Stimulated activated naive CD8-positive, alpha-beta T cell treated with anti-CD3 and anti-CD28 coated beads, Interleukin-15, Interleukin-2, amounts not matched to agents 100 ng/mL and 50 ng/mL, for 24 hours (primary cell): ENCODE measurements around the gene SLC22A12.

Experiments used
- H3K27ac Mint-ChIP-seq: one replicate; pipeline ENCODE4 v1.8.0; 2021; ENCODE audit warnings: mild to moderate bottlenecking, mixed read lengths
- H3K27me3 Mint-ChIP-seq: one replicate; pipeline ENCODE4 v1.8.0; 2021; ENCODE audit warnings: mixed read lengths
- H3K36me3 Mint-ChIP-seq: one replicate; pipeline ENCODE4 v1.8.0; 2021; ENCODE audit warnings: low read depth, mixed read lengths
- H3K4me1 Mint-ChIP-seq: one replicate; pipeline ENCODE4 v1.8.0; 2021; ENCODE audit warnings: low read depth, mixed read lengths
- H3K4me3 Mint-ChIP-seq: one replicate; pipeline ENCODE4 v1.8.0; 2021; ENCODE audit warnings: mild to moderate bottlenecking, mixed read lengths
- H3K9me3 Mint-ChIP-seq: one replicate; pipeline ENCODE4 v1.8.0; 2021; ENCODE audit warnings: mixed read lengths

The SLC22A12 gene

DNA sequence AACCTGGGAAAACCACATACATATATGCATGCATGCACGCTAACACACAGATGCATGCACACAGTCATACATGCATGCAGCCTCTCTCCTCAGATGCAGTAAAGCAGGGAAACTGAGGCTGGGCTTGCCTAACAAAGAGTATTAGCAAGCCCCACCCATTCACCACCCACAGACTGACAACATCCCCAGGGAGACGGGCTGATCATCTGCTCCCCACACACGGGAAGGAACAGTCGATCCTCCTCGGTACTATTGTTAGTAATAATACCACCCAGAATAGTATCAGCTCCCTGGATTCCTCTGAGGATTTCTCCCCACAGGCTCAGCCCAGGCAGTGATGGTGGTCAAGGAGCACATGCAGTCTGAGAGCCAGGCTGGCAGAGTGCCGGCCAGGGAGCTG lies 41.2 kb downstream of the SLC22A12 start:
- no peak overlapping the region for H3K27ac Mint-ChIP-seq
- H3K36me3 Mint-ChIP-seq = no peaks in the 10 kb centered on the region
- peaks cover 10% of the 10 kb centered on the region for H3K4me1 Mint-ChIP-seq
- no peak overlapping the region for H3K4me3 Mint-ChIP-seq
- peaks cover 8% of the 10 kb centered on the region for H3K27me3 Mint-ChIP-seq
- no peaks in the 10 kb centered on the region for H3K9me3 Mint-ChIP-seq

DNA sequence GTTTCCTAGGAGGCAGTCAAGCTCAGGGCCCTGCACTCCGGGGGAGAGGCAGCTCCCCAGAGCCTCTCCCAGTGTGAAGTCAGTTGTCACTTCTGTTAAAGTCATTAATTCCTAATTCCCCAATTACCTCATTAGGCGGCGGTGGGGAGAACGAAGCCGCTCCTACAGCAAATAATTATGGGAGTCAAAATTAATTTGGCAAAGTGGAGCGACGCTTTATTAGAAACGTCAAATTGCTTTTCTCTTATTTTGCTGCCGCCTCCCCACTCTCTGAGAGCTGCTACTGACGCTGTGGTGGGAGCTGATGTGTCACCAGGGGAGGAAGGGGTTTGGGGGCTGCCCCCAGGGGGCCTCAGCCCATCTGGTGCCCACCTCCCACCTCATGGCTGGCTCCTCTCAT lies 41.6 kb downstream of the SLC22A12 start:
- Mint-ChIP-seq H3K36me3 (no peaks in the 10 kb centered on the region), H3K4me1 (peaks cover 10% of the 10 kb centered on the region), H3K9me3 (no peaks in the 10 kb centered on the region), H3K27me3 (peaks cover 8% of the 10 kb centered on the region), H3K4me3 (no peak overlapping the region), H3K27ac (no peak overlapping the region)

DNA sequence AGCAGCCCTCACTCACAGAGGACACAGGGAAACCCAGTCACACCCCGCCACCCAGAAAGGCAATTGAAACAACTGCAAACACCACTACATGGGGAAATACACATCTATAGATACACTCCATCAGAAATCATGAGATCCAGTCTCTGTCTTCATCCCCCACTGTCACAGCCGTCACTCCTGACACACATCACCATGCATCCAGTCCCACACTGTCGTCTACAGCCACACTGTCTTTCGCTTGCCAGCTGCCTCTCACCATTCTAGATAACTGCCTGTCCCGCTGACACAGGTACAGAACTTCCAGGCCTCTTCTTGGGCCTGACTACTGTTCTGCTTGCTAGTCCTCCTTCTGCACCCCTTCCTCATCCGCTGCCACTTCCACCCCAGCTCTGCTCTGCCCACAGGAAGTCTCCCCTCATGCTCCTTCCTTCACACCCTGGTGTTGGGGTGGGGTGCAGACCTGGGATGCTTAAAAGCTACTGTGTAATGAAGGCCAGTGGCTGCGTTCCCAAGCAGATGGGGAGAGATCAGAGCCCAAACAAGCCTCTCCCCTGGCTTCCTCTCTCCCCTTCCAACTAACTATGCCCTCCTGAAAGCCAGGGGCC lies 42.6 kb downstream of the SLC22A12 start:
- H3K9me3 Mint-ChIP-seq = no peaks in the 10 kb centered on the region
- H3K4me1 Mint-ChIP-seq = peaks cover 10% of the 10 kb centered on the region
- peaks cover 8% of the 10 kb centered on the region for H3K27me3 Mint-ChIP-seq
- H3K4me3 Mint-ChIP-seq = no peak overlapping the region
- H3K27ac Mint-ChIP-seq = no peak overlapping the region
- no peaks in the 10 kb centered on the region for H3K36me3 Mint-ChIP-seq

DNA sequence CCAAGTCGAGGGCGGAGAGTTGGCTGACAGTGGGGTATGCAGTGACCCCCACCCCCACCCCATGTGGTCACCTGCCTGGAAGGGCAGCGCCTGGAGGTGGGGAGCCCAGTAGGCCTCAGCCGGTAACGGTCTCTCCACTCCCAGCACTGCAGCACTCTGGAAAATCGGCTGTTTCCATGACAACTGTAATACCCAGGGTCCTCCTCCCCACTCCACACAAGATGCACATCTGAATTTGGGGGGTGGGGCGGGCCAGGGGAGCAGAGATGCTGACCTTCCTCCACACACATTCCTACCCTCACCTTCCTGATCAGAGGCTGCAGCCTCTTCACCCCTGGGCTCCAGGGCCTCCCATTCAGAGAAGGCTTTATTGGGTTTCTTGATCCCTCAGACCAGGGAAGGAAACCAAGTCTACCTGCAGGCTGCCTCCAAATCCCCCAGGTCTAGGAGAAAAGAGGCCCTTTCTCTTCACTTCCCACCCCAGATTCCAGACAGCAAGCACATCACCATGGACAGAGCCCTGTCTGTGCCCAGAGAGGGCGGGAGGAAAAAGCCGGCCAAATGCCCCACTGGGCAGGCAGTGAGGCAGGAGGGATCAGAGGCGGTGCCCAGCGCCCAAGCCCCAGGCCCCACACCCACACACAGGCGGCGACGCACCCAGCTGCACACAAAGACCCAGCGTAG lies 46.5 kb downstream of the SLC22A12 start:
- peaks cover 10% of the 10 kb centered on the region for H3K4me1 Mint-ChIP-seq
- H3K4me3 Mint-ChIP-seq = no peak overlapping the region
- H3K36me3 Mint-ChIP-seq = no peaks in the 10 kb centered on the region
- no peak overlapping the region for H3K27ac Mint-ChIP-seq
- peaks cover 8% of the 10 kb centered on the region for H3K27me3 Mint-ChIP-seq
- no peaks in the 10 kb centered on the region for H3K9me3 Mint-ChIP-seq

DNA sequence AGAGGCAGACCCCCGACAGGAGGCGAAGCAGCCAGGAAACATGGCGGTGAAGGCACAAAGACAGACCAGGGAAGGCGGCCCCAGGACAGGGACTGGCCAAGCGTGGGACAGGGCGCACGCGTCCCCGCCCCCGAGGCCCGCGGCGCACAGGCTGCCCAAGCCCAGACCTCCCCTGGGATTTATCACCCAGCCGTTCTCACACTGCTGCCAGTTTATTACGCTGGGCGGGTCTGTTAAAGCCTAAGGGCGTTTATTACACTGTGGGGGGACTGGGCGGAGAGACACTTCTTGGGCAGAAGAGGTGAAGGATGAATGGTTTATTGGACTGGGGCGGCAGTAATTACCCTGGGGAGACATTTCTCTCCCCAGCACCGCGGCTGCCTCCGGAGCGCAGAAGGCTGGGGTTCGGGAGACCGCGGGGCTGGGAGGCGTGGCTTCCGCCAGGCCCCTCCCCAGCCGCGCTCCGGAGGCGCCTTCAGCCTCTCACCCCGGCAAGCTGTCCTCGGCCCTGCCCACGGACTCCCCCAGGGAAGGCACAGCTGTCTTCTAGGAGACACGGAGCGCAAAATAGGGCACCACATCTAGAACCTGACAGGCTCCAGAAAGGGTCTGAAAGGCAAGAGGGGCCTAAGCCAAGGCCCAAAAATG lies 47.1 kb downstream of the SLC22A12 start:
- Mint-ChIP-seq H3K27ac (no peak overlapping the region), H3K27me3 (peaks cover 8% of the 10 kb centered on the region), H3K4me1 (peaks cover 10% of the 10 kb centered on the region), H3K36me3 (no peaks in the 10 kb centered on the region), H3K4me3 (no peak overlapping the region), H3K9me3 (no peaks in the 10 kb centered on the region)

DNA sequence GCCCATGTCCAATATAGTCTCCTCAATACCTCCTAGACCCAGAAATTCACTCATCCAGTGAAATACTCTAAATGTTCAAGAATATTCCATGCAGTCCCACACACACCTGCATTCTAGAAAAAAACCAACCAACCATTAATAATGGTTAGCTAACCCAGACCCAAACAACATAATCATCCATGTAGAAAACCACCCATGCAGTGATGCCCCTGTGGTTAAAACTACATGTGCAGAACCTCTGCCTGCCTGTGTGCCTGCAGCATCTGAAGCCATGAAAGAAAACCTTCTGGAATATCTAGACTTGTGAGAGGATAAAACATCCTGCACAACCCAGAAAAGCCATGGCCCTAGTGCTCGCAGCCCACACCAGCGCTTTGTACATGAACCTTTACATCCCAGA lies 47.8 kb downstream of the SLC22A12 start:
- Mint-ChIP-seq H3K27me3 (peaks cover 10% of the 10 kb centered on the region), H3K36me3 (no peaks in the 10 kb centered on the region), H3K4me1 (peaks cover 5% of the 10 kb centered on the region), H3K4me3 (no peak overlapping the region), H3K27ac (no peak overlapping the region), H3K9me3 (no peaks in the 10 kb centered on the region)

DNA sequence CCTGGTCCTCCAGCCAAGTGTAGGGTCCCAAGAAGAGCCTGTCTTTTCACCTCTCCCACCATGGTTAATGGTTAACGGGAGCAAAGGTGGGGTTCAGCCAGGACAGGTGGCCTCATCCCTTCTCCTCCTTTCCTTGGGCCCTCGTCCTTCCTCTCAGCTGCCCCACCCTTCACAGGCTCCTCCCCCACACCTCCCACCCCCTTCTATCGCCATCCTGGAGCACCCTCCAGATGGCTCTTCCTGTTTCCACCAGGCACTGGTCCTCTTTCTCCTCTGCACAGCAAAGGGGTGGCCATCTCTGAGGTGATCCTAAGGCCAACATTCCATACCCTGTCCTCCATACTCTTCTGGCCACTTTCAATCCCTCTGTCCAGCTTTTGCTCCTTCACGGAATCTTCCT lies 48.9 kb downstream of the SLC22A12 start:
- Mint-ChIP-seq H3K9me3 (no peaks in the 10 kb centered on the region), H3K4me3 (no peak overlapping the region), H3K27ac (no peak overlapping the region), H3K4me1 (no peaks in the 10 kb centered on the region), H3K36me3 (no peaks in the 10 kb centered on the region), H3K27me3 (peaks cover 16% of the 10 kb centered on the region)

DNA sequence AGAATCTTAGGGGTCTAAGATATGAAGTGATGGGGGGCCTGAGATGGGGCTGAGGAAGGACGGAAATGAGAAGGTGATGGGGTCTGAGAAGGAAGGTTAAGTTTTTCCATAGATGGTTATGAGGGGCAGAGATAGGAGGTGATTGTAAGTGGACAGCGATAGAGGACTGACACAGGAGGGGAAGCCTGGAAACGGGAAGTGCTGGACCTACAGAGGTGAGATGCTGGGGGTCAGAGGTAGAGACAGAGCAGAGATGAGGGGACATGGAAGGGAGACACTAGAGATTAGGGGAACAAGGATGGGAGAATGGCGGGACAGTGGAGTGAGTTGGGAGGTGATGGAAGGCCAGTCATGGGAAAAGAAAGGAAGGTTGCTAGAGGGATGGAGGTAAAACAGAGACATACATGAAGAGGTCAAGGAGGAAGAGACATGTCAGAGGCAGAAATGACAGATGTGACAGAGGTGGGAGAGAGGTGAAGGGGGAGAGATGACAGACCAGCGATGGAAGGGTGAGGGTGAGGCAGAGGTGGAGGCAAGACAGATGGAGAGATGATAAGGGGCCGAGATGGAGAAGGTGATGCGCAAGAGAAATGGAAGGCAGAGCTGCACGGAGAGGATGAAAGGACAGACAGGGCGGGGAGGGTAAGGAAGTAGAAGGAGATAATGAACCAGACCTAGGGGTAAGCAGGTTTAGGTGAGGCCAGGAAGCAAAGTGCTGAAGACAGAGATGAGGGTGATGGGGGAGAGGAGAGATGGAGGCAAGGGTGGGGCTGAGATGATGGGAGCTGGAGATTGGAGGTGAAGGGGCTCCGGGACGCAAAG lies 50.8 kb downstream of the SLC22A12 start:
- H3K4me3 Mint-ChIP-seq = no peak overlapping the region
- H3K27ac Mint-ChIP-seq = no peak overlapping the region
- no peaks in the 10 kb centered on the region for H3K9me3 Mint-ChIP-seq
- H3K27me3 Mint-ChIP-seq = peaks cover 25% of the 10 kb centered on the region
- H3K4me1 Mint-ChIP-seq = no peaks in the 10 kb centered on the region
- no peaks in the 10 kb centered on the region for H3K36me3 Mint-ChIP-seq

DNA sequence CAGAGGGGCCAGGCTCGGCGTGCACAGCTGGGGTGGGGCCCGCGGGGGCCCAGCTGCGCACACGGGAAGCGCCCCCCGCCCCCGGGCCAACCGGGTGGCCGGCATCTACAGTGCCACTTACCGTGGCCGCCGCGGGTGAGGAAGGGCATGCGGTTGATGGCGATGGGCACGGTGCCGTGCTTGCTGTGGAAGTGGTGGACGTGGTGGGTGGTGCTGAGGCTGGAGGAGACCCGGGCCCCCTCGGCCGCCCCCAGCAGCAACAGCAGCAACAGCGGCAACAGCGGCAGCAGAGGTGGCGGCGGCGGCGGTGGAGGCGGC lies 51.4 kb downstream of the SLC22A12 start:
- Mint-ChIP-seq H3K9me3 (no peaks in the 10 kb centered on the region), H3K27me3 (peaks cover 25% of the 10 kb centered on the region), H3K27ac (no peak overlapping the region), H3K4me1 (no peaks in the 10 kb centered on the region), H3K36me3 (no peaks in the 10 kb centered on the region), H3K4me3 (no peak overlapping the region)

DNA sequence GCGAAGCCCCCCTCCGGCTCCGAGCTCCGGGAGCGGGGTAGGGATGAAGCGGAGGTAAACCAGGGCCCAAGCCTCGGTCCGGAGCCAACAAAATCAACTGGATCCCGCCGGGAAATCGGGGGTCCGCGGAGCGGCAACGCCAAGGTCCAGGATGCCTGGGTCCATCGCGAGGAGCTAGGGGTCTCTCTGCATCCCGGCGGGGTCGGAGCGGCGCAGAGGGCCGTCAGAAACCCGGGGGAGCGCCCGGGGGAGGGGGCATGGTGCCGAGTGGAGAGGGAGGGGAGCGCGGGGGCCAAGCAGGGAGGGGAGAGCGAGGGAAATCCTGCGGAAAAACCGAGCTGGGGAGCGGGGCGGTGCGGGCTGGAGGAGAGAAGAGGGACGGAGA lies 51.8 kb downstream of the SLC22A12 start:
- Mint-ChIP-seq H3K27ac (no peak overlapping the region), H3K4me3 (no peak overlapping the region), H3K4me1 (no peaks in the 10 kb centered on the region), H3K27me3 (peaks cover 25% of the 10 kb centered on the region), H3K36me3 (no peaks in the 10 kb centered on the region), H3K9me3 (no peaks in the 10 kb centered on the region)

DNA sequence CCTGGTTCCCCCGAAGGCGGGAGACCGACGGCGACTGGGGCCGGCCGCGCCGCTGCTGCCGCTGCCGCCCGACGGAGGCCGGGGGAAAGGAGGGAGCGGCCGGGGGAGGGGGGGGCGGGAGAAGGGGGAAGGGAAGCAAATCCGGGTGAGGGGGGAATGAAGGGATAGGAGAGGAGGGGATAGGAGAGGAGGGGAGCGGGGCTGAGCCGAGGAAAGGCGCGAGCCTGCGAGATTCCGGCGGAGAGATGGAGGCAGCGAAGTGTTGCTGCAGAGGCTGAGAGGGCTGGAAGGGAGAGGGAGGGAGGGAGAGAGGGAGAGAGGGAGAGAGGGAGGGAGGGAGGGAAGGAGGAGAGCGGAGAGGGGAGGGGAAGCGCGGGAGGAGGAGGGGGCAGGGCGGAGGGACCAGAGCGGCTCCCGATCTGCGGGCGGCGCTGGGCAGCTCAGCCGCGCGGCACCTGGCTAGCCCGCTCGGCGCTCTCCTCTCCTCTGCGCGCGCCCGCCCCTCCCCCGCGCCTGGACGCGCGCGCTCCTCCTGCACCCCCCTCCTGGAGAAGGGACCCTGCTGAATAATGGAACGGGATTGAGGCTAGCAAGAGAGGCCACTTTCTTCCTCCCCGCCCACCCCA lies 52.3 kb downstream of the SLC22A12 start:
- Mint-ChIP-seq H3K4me1 (no peaks in the 10 kb centered on the region), H3K27ac (no peak overlapping the region), H3K4me3 (no peak overlapping the region)

DNA sequence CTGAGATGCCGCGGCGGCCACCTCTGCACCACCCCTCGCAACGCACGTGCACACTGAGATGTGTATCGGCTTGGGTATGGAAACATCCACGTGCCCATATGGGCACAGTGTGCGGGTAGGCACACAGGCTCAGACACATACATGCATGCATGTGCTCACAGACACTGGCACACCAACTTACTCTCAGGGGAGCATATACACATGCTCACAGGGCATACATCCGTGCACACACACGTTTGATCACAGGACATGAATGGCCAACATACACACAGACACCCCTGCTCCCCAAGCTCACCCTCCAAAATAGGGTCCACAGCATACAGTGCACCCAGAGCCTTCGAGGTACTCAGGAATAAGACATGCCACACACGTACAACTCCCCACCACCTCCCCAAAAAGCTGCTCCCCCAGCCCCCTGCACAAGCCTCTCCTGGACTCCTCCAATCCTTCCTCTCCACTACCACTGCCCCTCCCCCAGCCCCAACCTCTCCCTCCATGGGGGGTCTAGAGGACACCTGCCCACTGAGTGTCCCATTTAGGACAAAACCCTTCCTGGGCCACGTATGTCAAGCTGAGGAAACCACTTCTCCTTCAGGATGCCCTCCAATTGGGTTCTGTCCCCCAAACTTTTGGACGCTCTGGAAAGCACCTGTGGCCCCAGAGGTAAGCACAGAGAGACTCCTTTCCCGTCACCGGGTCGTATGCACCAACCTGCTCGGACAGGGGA lies 53.1 kb downstream of the SLC22A12 start:
- H3K27me3 Mint-ChIP-seq = peaks cover 25% of the 10 kb centered on the region
- H3K27ac Mint-ChIP-seq = no peak overlapping the region

More for the DNA sequence above, 52.3 kb downstream of the SLC22A12 start:
- H3K9me3 Mint-ChIP-seq = no peaks in the 10 kb centered on the region
- H3K36me3 Mint-ChIP-seq = no peaks in the 10 kb centered on the region
- H3K27me3 Mint-ChIP-seq = peaks cover 25% of the 10 kb centered on the region

DNA sequence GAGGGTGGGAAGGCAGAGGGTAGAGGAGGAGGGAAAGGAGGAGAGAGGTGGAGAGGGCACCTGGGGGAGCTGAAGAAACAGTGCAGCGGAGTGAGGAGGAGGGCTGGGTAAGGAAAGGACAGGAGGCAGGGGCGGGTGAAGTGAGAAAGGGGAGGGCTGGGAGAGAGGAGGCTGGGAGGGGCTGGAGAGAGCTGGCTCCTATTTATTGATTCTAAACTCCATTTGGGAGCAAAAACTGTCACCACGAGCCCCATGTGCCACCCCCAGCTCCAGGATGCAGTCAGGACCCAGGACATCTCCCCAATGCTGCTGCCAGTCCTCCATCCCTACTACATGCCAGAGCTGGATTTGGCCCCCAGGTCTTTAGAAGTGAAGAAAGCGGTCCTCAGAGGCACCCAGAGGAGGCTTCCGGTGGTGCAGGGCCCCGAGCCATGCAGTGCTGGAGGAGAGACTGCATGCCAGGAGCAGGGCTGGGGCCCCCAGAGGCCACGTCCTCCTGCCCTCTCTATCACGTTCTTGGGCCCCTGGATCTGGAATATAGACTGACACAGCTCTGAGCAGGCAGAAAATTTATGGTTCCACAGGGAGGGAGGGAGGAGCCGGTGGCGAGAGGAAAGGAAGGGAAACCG lies 53.7 kb downstream of the SLC22A12 start:
- no peaks in the 10 kb centered on the region for H3K9me3 Mint-ChIP-seq
- no peaks in the 10 kb centered on the region for H3K4me1 Mint-ChIP-seq
- H3K27me3 Mint-ChIP-seq = peaks cover 25% of the 10 kb centered on the region
- H3K27ac Mint-ChIP-seq = no peak overlapping the region
- no peak overlapping the region for H3K4me3 Mint-ChIP-seq
- no peaks in the 10 kb centered on the region for H3K36me3 Mint-ChIP-seq

More for the DNA sequence above, 53.1 kb downstream of the SLC22A12 start:
- Mint-ChIP-seq H3K9me3 (no peaks in the 10 kb centered on the region), H3K4me1 (no peaks in the 10 kb centered on the region), H3K36me3 (no peaks in the 10 kb centered on the region), H3K4me3 (no peak overlapping the region)
